GM10266 (cell line): Measurements from ENCODE around the gene RSAD2.

Source experiments
- DNase-seq: peaks from one replicate; pipeline ENCODE4 v3.0.0; 2012; ENCODE audit errors: extremely low spot score
- TF ChIP-seq, protein P1 (sequence below): IDR thresholded peaks from 2 replicates; pipeline ENCODE4 v1.5.1; 2012; ENCODE audit warnings: mild to moderate bottlenecking, low read depth; ENCODE audit not compliant: control insufficient read depth, insufficient read depth; ENCODE audit errors: missing control alignments

RSAD2 gene

DNA sequence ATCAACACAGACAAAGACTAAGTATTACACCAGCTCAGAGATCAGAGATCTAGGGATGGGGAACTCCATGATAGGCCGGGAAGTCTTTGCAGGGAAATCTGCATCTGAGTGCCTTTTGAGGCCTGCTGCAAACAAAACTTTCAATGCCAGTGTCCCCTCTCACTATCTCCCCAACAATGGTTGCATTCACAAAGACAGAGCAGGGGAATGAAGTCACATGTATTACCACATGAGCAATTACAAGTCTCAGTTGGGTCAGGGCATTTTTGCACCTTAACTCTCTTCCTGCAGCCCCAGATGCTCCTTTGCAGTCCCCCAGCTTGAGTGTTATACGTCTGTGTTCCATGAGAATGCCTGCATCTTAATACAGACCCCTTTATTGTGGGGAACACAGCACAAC, 37.8 kb downstream of the RSAD2 start:
- DNase-seq: no peak
- TF ChIP-seq, protein P1, sequence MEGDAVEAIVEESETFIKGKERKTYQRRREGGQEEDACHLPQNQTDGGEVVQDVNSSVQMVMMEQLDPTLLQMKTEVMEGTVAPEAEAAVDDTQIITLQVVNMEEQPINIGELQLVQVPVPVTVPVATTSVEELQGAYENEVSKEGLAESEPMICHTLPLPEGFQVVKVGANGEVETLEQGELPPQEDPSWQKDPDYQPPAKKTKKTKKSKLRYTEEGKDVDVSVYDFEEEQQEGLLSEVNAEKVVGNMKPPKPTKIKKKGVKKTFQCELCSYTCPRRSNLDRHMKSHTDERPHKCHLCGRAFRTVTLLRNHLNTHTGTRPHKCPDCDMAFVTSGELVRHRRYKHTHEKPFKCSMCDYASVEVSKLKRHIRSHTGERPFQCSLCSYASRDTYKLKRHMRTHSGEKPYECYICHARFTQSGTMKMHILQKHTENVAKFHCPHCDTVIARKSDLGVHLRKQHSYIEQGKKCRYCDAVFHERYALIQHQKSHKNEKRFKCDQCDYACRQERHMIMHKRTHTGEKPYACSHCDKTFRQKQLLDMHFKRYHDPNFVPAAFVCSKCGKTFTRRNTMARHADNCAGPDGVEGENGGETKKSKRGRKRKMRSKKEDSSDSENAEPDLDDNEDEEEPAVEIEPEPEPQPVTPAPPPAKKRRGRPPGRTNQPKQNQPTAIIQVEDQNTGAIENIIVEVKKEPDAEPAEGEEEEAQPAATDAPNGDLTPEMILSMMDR: no peak

DNA sequence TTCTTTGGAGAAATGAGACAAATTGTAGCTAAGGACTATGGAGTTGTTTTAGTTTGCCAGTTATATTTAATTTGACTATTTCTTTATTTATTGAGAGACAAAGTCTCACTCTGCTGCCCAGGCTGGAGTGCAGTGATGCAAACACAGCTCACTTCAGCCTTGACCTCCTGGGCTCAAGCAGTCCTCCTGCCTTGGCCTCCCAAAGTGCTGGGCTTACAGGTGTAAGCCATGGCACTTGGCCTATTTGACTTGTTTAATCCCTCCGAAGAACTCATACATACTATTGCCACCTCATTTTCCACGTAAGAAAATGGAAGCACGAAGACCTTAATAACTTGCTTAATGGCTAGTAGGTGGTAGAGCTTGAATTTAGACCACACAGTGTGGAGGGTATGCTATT, 38.6 kb downstream of the RSAD2 start:
- no peak for DNase-seq

GRCh38 chr2:6916736-6917070, 39.1 kb downstream of the RSAD2 start:
- no peak for DNase-seq
- TF ChIP-seq, protein P1: no peak

More for the DNA sequence above, 38.6 kb downstream of the RSAD2 start:
- TF ChIP-seq, protein P1: no peak

DNA sequence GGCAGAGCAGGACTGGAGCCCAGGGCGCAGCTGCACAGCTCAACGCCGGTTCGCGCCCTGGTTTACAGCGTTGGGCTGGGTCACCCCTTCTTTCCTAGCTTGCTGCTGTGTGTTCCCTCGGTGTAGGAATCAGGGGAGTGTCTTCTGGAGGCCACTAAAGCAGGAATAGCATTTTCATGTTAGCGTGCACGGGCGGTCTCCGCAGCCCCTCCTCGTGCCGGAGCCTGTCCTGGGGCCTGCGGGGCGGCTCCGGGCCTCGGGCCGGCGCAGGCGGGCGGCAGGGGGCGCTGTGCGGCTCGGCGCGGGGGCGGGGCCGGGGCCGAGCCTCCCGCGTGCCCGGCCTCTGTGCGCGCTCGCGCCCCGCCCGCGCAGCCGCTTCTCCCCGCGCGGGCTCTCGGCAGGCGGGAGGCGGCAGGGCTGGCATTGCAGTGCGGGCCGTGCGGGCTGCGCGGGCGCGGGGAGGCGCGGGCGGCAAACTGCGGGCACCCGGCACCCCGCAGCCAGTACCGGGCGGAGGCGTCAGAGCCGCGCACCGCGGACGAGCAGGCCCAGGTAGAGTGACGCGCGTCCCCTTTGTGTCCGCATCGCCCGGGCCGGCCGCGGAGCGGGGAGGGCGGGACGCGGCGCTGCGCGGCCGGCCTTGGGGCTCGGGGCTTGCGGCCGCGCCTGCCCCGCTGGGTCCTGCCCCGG, 39.6 kb downstream of the RSAD2 start, which contains the start of gene RNF144A:
Gene RNF144A, plus strand, starts transcription at position 342 of the 690 bp plus-strand sequence. CDS start 79,515 bp downstream, outside the sequence.
- TF ChIP-seq, protein P1: peak; percentile 79

DNA sequence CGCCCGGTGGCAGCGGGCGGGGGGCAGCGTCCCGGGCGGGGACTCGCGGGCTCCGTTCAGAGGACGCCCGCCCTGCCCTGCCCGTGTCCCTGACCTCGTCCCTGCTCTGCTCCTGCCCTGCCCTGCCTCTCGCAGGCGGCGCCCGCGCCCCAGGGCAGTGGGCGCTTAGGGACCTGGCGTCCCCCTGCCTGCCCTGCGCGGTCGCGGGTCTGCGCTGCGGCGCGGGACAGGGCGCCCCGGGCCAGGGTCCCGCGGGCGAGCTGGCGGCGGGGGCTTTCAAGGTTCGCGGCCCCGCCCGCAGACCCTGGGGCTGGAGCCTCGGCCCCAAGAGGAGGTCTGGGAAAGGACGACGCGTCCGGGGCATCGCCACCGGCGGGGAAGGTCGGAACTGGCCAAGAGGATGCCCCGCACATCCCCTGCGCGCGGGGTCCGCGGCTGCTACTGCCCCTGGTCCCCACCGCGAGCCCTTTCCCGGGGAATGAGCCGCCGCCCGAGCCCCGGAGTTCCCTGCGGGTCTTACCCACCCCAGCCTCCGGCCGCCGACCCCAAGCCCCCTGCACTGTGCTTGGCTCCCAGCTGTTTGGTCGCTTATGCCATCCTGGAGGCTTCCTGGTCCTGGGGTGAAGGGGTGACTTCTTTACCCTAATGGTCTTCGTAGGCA, 40.3 kb downstream of the RSAD2 start:
- TF ChIP-seq, protein P1: no peak
- DNase-seq: no peak

More for the DNA sequence above, 39.6 kb downstream of the RSAD2 start, which contains the start of gene RNF144A:
- peak; percentile 94 for DNase-seq

GRCh38 chr2:6919901-6920742, 42.5 kb downstream of the RSAD2 start:
- TF ChIP-seq, protein P1: no peak
- no peak for DNase-seq
